CD4-positive, alpha-beta T cell treated with Interleukin-6 for 4 hours (primary cell): ENCODE measurements around the gene PHACTR1.

Source experiments
- DNase-seq: peaks from one replicate; pipeline ENCODE4 v3.0.0-alpha.2; 2020; ENCODE audit warnings: mixed read lengths

The PHACTR1 gene

GRCh38 chr6:13172291-13172690, 455.7 kb downstream of the PHACTR1 start:
- no peak for DNase-seq

- no peak for DNase-seq
Observed at GRCh38 chr6:13175087-13175486, 458.5 kb downstream of the PHACTR1 start.

- DNase-seq: no peak
Observed at GRCh38 chr6:13175759-13176158, 459.2 kb downstream of the PHACTR1 start.

- no peak for DNase-seq
Observed at GRCh38 chr6:13177664-13178063, 461.1 kb downstream of the PHACTR1 start.

GRCh38 chr6:13178107-13178506, 461.5 kb downstream of the PHACTR1 start:
- no peak for DNase-seq

GRCh38 chr6:13180538-13180937, 464.0 kb downstream of the PHACTR1 start:
- no peak for DNase-seq

- DNase-seq: no peak
Observed at GRCh38 chr6:13181393-13181792, 464.8 kb downstream of the PHACTR1 start.

GRCh38 chr6:13183415-13184088, 467.0 kb downstream of the PHACTR1 start:
- no peak for DNase-seq

GRCh38 chr6:13184089-13184468, 467.5 kb downstream of the PHACTR1 start:
- DNase-seq: no peak

GRCh38 chr6:13184547-13184946, 468.0 kb downstream of the PHACTR1 start:
- DNase-seq: no peak

GRCh38 chr6:13186861-13187260, 470.3 kb downstream of the PHACTR1 start:
- no peak for DNase-seq

- DNase-seq: no peak
Observed at GRCh38 chr6:13187692-13188091, 471.1 kb downstream of the PHACTR1 start.

- no peak for DNase-seq
Observed at GRCh38 chr6:13188306-13188705, 471.7 kb downstream of the PHACTR1 start.

GRCh38 chr6:13189710-13190109, 473.1 kb downstream of the PHACTR1 start:
- DNase-seq: no peak

GRCh38 chr6:13190376-13190775, 473.8 kb downstream of the PHACTR1 start:
- DNase-seq: no peak

GRCh38 chr6:13191461-13191860, 474.9 kb downstream of the PHACTR1 start:
- DNase-seq: no peak

GRCh38 chr6:13194852-13195251, 478.3 kb downstream of the PHACTR1 start:
- DNase-seq: peak; percentile 9

- DNase-seq: no peak
Observed at GRCh38 chr6:13195803-13196202, 479.2 kb downstream of the PHACTR1 start.

- DNase-seq: no peak
Observed at GRCh38 chr6:13198168-13198567, 481.6 kb downstream of the PHACTR1 start.

GRCh38 chr6:13201336-13201735, 484.8 kb downstream of the PHACTR1 start:
- DNase-seq: no peak

GRCh38 chr6:13203145-13203544, 486.6 kb downstream of the PHACTR1 start:
- no peak for DNase-seq

- no peak for DNase-seq
Observed at GRCh38 chr6:13205106-13205505, 488.5 kb downstream of the PHACTR1 start.

GRCh38 chr6:13212096-13212495, 495.5 kb downstream of the PHACTR1 start:
- no peak for DNase-seq

GRCh38 chr6:13212538-13212937, 496.0 kb downstream of the PHACTR1 start:
- no peak for DNase-seq

- no peak for DNase-seq
Observed at GRCh38 chr6:13215390-13215789, 498.8 kb downstream of the PHACTR1 start.
